Gastroesophageal sphincter (tissue), 4 donors: ENCODE data around the gene TEX13A. TPM values are rescaled to one million over a fixed set of nuclear protein-coding genes. Genes with fewer than 3 reads are reported as not detected.

ENCODE experiments used
- ATAC-seq: fragments of 150-250 bp; one replicate; pipeline ENCODE4 v1.9.1; 2016; ENCODE audit warnings: mild to moderate bottlenecking, moderate library complexity
- H3K27ac ChIP-seq, 4 donors: fragments of 200-600 bp; sonication (generic) in 3 of 4; 1 replicate in 3 of 4; 2 replicates in 1 of 4; pipeline ENCODE4 v1.5.1; 2016 to 2019
- H3K27me3 ChIP-seq: fragments of 200-600 bp; sonication (generic); one replicate; pipeline ENCODE4 v1.5.1; 2019
- H3K36me3 ChIP-seq, 2 donors: fragments of 200-600 bp; sonication (generic); one replicate each; pipeline ENCODE4 v1.5.1; 2019; ENCODE audit warnings: control low read depth in 1 of 2
- H3K4me1 ChIP-seq, 3 donors: fragments of 200-600 bp; sonication (generic); 1 replicate in 2 of 3; 2 replicates in 1 of 3; pipeline ENCODE4 v1.5.1; 2016 to 2019; ENCODE audit warnings: control low read depth in 2 of 3
- H3K4me3 ChIP-seq, 2 donors: fragments of 200-600 bp; sonication (generic); one replicate each; pipeline ENCODE4 v1.5.1; 2019; ENCODE audit warnings: mild to moderate bottlenecking in 1 of 2, moderate library complexity in 1 of 2
- H3K9me3 ChIP-seq, 3 donors: fragments of 200-600 bp; sonication (generic); one replicate each; pipeline ENCODE4 v1.5.1; 2017 to 2019; ENCODE audit warnings: control low read depth in 2 of 3
- EP300 ChIP-seq: sonication (generic); formaldehyde crosslinking; IDR thresholded peaks from one replicate; pipeline ENCODE4 v1.6.1; 2017; ENCODE audit warnings: antibody characterized with exemption, mild to moderate bottlenecking
- POLR2A ChIP-seq, 2 donors: fragments of 450-650 bp; IDR thresholded peaks; one replicate each; pipeline ENCODE4 v1.6.1; 2017; ENCODE audit warnings: antibody characterized with exemption in 2 of 2, mild to moderate bottlenecking in 2 of 2, moderate library complexity in 1 of 2
- POLR2AphosphoS5 ChIP-seq: sonication (generic); formaldehyde crosslinking; IDR thresholded peaks from one replicate; pipeline ENCODE4 v1.6.1; 2017; ENCODE audit warnings: antibody characterized with exemption
- WGBS, 2 donors: methylation state at CpG; one replicate each; pipeline ENCODE4 v1.1.5; 2018; ENCODE audit warnings: low coverage in 1 of 2; 5-methylcytosine and 5-hydroxymethylcytosine counted together
- total RNA-seq, 4 donors: library from RNA; depleted of rRNA; stranded (reverse); fragments of >200 nt; gene quantifications; one replicate each; pipeline ENCODE4 v1.1.0, GENCODE V29; 2016
- TF ChIP-seq, protein P1 (sequence below), 4 experiments: fragments of 200-600 bp in 2 of 4; fragments of 450-650 bp in 2 of 4; sonication (generic) in 1 of 4; IDR thresholded peaks; one replicate each; pipeline ENCODE4 v1.5.1; 2017 to 2019; ENCODE audit warnings: antibody characterized with exemption in 4 of 4, mild to moderate bottlenecking in 2 of 4, moderate library complexity in 2 of 4

Gene TEX13A
- total RNA-seq, 4 donors from 2014 or later = not detected

DNA sequence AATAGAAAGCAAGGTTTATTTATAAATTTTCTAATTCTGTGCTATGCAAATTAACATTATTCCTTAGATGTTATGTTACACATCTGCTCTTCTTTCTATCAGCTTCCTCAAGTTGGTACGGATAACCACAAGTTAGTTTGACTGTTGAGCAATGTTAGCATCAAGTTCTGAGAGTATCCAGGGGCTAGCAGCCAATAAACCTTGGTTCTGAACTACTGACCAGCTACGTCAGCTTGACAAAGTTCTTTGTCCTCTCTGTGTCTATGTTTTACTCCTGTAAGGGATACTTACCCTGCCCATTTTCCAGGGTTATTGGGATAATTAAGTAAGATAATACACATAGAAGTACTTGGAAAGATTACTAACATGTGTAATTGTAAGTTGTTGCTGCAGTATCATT is 8.1 kb upstream of the TEX13A start:
- Histone ChIP-seq H3K9me3 (no peaks in the 10 kb centered on the region), H3K27ac (no peak overlapping the region), H3K27me3 (no peaks in the 10 kb centered on the region), H3K4me3 (no peak overlapping the region), H3K4me1 (no peaks in the 10 kb centered on the region), H3K36me3 (no peaks in the 10 kb centered on the region)
- no peak for TF ChIP-seq POLR2A (IDR thresholded peaks at IDR 0.05)
- TF ChIP-seq, protein P1, sequence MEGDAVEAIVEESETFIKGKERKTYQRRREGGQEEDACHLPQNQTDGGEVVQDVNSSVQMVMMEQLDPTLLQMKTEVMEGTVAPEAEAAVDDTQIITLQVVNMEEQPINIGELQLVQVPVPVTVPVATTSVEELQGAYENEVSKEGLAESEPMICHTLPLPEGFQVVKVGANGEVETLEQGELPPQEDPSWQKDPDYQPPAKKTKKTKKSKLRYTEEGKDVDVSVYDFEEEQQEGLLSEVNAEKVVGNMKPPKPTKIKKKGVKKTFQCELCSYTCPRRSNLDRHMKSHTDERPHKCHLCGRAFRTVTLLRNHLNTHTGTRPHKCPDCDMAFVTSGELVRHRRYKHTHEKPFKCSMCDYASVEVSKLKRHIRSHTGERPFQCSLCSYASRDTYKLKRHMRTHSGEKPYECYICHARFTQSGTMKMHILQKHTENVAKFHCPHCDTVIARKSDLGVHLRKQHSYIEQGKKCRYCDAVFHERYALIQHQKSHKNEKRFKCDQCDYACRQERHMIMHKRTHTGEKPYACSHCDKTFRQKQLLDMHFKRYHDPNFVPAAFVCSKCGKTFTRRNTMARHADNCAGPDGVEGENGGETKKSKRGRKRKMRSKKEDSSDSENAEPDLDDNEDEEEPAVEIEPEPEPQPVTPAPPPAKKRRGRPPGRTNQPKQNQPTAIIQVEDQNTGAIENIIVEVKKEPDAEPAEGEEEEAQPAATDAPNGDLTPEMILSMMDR (IDR thresholded peaks at IDR 0.05) = no peak
- no peak for TF ChIP-seq POLR2AphosphoS5
- TF ChIP-seq EP300 = no peak
- no peak for ATAC-seq
- 50 to 58% methylated on average over 2 of the region's 2 CpGs for WGBS, 2 donors

- Histone ChIP-seq H3K36me3 (no peaks in the 10 kb centered on the region), H3K27ac (no peak overlapping the region), H3K27me3 (no peaks in the 10 kb centered on the region), H3K9me3 (no peaks in the 10 kb centered on the region), H3K4me1 (no peaks in the 10 kb centered on the region), H3K4me3 (no peak overlapping the region)
- WGBS, 2 donors = 80% methylated on average over 1 of the region's 5 CpGs; no CpG with 5 or more reads in 1 of the 2 donors
- no peak for ATAC-seq
- TF ChIP-seq POLR2A (IDR thresholded peaks at IDR 0.05) (no peak), EP300 (no peak), POLR2AphosphoS5 (no peak)
- TF ChIP-seq, protein P1 (IDR thresholded peaks at IDR 0.05) = no peak
Observed at GRCh38 chrX:105226499-105226898, 6.0 kb upstream of the TEX13A start.

GRCh38 chrX:105221374-105221773 is 880 bp upstream of the TEX13A start:
- no peaks in the 10 kb centered on the region for H3K36me3 ChIP-seq
- no peak overlapping the region for H3K4me3 ChIP-seq
- TF ChIP-seq POLR2AphosphoS5 (no peak), POLR2A (IDR thresholded peaks at IDR 0.05) (no peak), EP300 (no peak)
- TF ChIP-seq, protein P1 (IDR thresholded peaks at IDR 0.05) = no peak
- no peaks in the 10 kb centered on the region for H3K9me3 ChIP-seq
- no peak overlapping the region for H3K27ac ChIP-seq
- 20 to 85% methylated on average over 1 to 2 of the region's 3 CpGs for WGBS, 2 donors
- no peak for ATAC-seq
- no peaks in the 10 kb centered on the region for H3K27me3 ChIP-seq
- no peaks in the 10 kb centered on the region for H3K4me1 ChIP-seq

- no peaks in the 10 kb centered on the region for H3K36me3 ChIP-seq
- H3K27me3 ChIP-seq = no peaks in the 10 kb centered on the region
- no peak overlapping the region for H3K4me3 ChIP-seq
- H3K9me3 ChIP-seq = no peaks in the 10 kb centered on the region
- H3K27ac ChIP-seq = no peak overlapping the region
- no peaks in the 10 kb centered on the region for H3K4me1 ChIP-seq
- TF ChIP-seq POLR2AphosphoS5 (no peak), EP300 (no peak), POLR2A (IDR thresholded peaks at IDR 0.05) (no peak)
- TF ChIP-seq, protein P1 (IDR thresholded peaks at IDR 0.05) = no peak
- ATAC-seq = no peak
- WGBS, 2 donors = 90 to 100% methylated on average over 2 to 3 of the region's 26 CpGs
Observed at GRCh38 chrX:105219454-105220401, 766 bp downstream of the TEX13A start.

- no peak overlapping the region for H3K27ac ChIP-seq
Observed at GRCh38 chrX:105211066-105211575, 9.4 kb downstream of the TEX13A start.

More at GRCh38 chrX:105211066-105211575, 9.4 kb downstream of the TEX13A start:
- WGBS, 2 donors = 33 to 62% methylated on average over 1 to 2 of the region's 3 CpGs
- no peak for ATAC-seq
- Histone ChIP-seq H3K4me3 (no peak overlapping the region), H3K9me3 (no peaks in the 10 kb centered on the region), H3K4me1 (no peaks in the 10 kb centered on the region), H3K36me3 (no peaks in the 10 kb centered on the region), H3K27me3 (no peaks in the 10 kb centered on the region)
- no peak for TF ChIP-seq EP300
- no peak for TF ChIP-seq POLR2A (IDR thresholded peaks at IDR 0.05)
